GM19397 (cell line): ENCODE measurements around the gene INF2.
"Not testable (repeated sequence)": the region's sequence is repeated elsewhere in the genome, so short reads cannot be mapped to it uniquely, and the experiment has no call there.

Experiments used
- ATAC-seq: cut with Tn5 transposase; IDR thresholded peaks from one replicate; pipeline ENCODE4 v1.9.1; 2021; ENCODE audit warnings: mild to moderate bottlenecking, moderate library complexity; ENCODE audit not compliant: unreplicated experiment

Gene INF2

DNA sequence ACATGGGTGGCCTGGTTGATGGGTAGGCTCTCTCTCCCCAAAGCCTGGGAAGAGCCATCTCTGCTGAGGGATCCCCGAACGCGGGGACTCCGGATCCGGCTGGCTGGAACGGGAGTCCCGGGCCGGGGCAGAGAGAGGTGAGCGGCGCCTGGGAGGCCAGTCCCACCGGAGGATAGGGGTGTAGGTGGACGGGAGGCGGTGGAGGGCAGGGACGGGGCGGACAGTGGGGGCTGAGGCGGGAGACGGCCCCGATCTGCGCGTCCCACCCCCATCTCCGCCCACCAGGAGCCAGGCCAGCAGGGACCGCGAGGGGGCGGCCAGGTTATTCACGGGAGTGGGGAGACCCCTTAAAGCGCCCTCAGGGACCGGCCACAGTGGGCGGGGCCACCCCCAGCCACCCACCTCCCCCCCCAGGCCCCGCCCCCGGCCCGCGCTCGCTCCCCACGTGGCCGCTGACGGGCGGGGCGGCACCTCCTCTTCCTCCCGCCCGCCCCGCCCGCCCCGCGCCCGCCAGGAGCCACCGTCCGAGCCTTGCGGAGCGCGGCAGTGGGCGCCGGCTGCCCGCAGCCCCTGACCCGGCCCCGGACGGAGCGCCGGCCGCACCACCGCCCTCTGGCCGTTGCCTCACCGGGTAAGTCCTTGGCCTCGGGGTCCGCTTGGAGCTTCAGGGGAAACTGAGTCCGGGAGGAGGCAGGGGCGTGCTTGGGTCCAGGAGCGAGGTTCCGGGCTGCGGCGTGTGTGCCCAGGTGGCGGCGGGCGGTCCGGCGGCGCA lies at the start of gene INF2:
Gene INF2, plus strand, starts transcription at position 510 of the 772 bp plus-strand sequence. CDS start 11,748 bp downstream, outside the sequence.
- no peak for ATAC-seq

GRCh38 chr14:104639885-104640548 lies 49.4 kb upstream of the INF2 start:
- no peak for ATAC-seq

- ATAC-seq, result no peak
These were observed 48.7 kb upstream of the INF2 start for GRCh38 chr14:104640681-104641080.

GRCh38 chr14:104641753-104642539 lies 47.5 kb upstream of the INF2 start:
- ATAC-seq, result no peak

DNA sequence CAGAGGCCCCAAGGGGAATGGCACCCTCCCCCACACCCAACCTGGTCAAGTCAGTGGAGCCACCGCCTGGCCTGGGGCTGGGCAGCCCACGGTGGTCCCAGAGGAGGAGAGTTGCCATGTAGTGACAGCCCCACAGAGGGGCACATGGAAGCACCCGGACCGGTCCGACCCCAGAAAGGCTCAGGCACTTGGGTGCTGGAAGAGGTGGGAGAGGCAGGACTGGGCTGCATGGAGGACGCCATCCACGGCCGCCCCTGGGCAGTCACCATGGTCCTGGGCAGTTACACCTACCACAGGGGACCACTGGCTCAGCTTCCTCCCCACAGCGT lies 46.9 kb upstream of the INF2 start:
- no peak for ATAC-seq

DNA sequence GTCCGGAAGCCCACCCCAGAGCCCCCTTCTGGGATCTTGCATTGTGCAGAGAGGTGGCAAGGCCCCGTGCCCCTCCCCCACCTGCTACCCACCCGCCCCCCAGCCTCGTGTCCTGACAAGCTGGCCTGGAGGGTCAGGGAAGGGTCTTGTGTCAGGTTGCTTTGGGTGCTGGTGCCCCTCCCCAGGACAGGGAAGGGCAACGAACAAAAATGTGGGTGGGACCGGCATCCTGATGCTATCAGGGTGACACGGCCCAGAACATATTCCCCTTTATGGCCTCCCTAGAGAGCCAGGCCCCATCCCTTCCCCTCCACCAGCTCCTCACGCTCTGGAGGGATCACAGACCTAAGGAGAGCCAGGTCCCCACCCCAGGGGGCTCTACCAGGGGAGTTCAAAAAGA lies 46.1 kb upstream of the INF2 start:
- no peak for ATAC-seq

- ATAC-seq, result no peak
These were observed 45.3 kb upstream of the INF2 start for GRCh38 chr14:104644091-104644635.

GRCh38 chr14:104644656-104645378 lies 44.6 kb upstream of the INF2 start:
- ATAC-seq, result no peak

DNA sequence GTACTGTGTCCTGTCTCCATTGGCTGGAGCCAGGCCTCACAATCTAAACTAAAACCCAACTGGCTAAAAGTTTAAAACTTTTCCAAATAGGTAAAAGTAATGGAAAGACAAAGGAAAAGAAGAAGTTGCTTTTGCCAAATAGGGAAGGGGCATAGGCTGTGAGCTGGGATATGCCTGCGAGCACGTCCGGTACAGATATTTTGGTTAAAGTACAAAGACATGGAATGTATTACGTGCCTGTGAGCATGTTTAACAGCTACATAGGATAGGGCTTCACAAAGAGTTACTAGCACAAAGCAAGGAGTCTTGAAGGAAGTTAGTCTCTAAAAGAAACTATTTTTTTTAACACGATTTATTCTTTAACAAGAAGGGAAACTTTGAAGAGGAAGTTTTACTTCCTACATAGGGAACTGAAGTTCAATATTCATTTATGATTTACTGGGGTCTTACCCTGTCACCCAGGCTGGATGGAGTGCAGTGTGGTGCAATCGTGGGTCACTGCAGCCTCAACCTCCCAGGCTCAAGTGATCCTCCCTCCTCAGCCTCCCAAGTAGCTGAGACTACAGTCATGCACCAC lies 41.9 kb upstream of the INF2 start:
- no peak for ATAC-seq

DNA sequence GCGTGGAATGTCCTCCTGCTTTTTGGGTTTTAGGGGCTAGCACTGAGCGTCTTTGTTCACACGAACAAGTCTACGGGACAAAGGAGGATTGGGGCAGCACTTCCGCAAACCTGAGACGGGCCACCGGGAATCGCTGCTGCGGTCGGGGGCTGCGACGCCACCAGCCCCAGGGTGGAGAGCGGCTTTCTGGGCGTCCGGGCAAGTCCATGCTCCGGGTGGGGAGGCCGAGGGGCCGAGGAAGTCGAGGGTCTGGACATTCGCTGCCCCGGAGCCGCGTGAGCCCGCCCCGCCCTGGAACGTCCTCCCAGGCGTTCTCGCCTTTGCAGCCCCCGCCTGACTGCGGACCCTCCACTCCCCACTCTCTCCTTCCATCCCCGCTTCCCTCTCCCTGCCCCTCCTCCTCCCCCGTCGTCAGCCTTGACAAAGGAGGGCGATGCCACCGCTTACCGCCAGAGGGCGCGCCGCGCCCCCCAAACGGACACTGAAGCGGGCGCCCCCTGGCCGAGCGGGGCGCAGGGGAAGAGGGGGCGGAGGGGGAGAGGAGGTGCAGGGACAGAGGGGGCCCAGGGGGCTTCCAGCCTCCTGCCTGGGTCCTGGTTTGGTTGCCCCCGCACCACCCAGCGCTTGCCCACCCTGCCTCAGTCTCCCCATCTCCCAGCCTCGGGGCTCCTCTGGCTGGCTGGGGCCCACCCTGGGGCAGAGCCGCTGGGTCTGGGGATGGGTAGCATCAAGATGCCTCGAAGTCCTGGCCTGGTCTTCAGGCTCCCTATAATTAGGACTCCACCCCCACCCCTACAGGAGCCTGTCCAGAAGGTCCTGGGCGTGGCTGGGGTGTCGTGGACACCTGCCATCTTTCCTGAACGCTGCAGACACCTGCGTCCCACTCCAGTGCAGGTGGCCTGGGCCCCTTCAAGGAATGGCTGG lies 39.1 kb upstream of the INF2 start:
- peak; percentile 77 for ATAC-seq

GRCh38 chr14:104650981-104651875 lies 38.2 kb upstream of the INF2 start:
- no peak for ATAC-seq

- no peak for ATAC-seq
These were observed 37.5 kb upstream of the INF2 start for GRCh38 chr14:104651876-104652260.

GRCh38 chr14:104652386-104652785 lies 37.0 kb upstream of the INF2 start:
- ATAC-seq, result no peak

- not testable (repeated sequence) for ATAC-seq
These were observed 36.1 kb upstream of the INF2 start for GRCh38 chr14:104653130-104653920.

DNA sequence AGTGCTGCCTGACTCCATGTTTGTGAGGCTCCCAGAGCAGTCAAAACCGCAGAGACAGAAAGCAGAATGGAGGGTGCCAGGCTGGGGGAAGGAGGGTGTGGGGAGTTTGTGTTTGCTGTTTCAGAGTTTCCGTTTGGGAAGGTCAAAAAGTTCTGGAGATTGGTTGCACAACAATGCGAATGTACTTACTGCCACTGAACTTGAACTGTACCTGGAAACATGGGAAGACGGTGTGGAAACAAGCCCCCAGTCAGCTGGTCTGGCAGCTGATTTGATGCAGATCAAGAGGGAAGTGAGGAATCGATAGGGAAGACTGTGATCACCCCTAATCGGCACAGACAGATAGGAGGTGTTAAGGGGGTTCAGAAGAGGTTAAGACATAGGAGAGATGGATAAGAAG lies 35.3 kb upstream of the INF2 start:
- ATAC-seq, result no peak

DNA sequence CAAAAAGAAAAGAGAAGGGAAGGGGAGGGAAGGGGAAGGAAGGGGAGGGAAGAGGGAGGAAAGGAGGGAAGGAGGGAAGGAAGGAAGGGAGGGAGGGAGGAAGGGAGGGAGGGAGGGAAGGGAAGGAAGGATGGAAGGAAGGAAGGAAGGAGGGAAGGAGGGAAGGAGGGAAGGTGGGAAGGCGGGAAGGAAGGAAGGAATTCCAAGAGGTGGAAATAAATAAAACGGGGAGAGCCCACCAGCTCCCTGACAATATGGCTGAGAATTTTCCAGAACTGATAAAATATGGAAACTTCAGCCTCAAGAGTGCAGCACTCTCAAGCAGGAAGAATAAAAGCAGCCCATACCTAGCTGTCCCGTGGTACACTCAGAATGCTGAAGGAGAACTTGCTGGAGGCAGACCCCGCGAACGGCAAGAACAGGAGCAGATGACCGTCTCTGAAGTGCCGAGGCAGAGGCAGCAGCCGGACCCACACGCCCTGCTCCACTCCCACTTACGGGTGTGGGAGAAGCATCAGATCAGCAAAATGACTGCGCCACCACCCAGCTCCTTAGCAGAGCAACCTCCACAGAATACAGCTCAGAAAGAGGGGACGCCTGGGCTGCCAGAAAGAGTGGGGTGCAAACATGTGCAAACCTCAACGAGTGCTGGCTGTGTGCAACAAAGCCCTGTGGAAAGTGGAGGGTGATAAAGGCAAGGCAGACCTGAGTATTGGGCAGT lies 34.1 kb upstream of the INF2 start:
- ATAC-seq, result no peak
